22Rv1 (cell line): Measurements from ENCODE around the gene LIN28A.

ENCODE experiments used
- H3K27ac ChIP-seq: fragments of 450-650 bp; 2 replicates; pipeline ENCODE4 v1.5.1; 2017
- ZFX ChIP-seq: fragments of 450-650 bp; IDR thresholded peaks from 2 replicates; pipeline ENCODE4 v1.6.1; 2017; ENCODE audit warnings: antibody characterized with exemption, borderline replicate concordance
- TF ChIP-seq, protein P1 (sequence below): fragments of 450-650 bp; IDR thresholded peaks from 2 replicates; pipeline ENCODE4 v1.5.1; 2017; ENCODE audit warnings: mild to moderate bottlenecking

The LIN28A gene

DNA sequence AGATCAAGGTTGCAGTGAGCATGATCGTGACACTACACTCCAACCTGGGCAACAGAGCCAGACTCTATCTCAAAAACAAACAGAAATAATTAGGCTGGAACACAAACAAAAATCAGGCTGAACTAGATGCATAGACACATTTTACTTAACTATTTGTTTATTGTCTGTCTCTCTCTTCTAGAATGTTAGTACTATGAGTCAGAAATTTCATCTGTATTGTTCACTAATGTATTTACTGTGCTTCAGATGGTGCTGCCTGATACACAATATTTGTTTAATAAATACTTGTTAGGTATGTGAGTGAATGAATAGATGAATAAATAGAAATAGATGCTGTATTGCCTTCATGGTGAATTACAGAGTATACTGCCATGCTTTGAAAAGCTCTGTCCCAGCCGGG lies 6.0 kb upstream of the LIN28A start:
- H3K27ac ChIP-seq = peak overlapping the region; percentile 70
- TF ChIP-seq ZFX = no peak
- TF ChIP-seq, protein P1, sequence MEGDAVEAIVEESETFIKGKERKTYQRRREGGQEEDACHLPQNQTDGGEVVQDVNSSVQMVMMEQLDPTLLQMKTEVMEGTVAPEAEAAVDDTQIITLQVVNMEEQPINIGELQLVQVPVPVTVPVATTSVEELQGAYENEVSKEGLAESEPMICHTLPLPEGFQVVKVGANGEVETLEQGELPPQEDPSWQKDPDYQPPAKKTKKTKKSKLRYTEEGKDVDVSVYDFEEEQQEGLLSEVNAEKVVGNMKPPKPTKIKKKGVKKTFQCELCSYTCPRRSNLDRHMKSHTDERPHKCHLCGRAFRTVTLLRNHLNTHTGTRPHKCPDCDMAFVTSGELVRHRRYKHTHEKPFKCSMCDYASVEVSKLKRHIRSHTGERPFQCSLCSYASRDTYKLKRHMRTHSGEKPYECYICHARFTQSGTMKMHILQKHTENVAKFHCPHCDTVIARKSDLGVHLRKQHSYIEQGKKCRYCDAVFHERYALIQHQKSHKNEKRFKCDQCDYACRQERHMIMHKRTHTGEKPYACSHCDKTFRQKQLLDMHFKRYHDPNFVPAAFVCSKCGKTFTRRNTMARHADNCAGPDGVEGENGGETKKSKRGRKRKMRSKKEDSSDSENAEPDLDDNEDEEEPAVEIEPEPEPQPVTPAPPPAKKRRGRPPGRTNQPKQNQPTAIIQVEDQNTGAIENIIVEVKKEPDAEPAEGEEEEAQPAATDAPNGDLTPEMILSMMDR = no peak

DNA sequence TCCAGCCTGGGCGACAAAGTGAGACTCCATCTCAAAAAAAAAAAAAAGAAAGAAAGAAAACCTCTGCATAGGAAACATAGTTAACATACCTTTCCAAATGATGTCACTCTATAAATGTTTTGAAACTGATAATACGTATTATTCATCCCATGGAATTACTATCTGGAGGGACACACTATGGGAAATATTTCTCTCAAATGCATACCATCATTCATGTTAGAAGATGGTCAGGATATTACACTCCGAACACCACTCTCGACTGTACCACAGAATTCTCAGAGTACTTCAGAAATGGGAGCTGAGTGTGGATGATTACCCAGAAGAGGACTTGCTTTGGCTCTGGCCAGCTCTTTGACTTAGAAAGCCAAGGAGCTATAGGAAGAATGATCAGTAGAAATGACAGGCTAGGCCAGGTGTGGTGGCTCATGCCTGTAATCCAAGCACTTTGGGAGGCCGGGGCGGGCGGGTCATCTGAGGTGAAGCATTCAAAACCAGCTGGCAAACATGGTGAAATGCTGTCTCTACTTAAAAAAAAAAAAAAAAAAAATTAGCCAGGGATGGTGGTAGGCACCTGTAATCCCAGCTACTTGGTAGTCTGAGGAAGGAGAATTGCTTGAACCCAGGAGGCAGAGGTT lies 5.2 kb upstream of the LIN28A start:
- TF ChIP-seq ZFX = no peak
- TF ChIP-seq, protein P1 = no peak
- H3K27ac ChIP-seq = peak overlapping the region; percentile 70

DNA sequence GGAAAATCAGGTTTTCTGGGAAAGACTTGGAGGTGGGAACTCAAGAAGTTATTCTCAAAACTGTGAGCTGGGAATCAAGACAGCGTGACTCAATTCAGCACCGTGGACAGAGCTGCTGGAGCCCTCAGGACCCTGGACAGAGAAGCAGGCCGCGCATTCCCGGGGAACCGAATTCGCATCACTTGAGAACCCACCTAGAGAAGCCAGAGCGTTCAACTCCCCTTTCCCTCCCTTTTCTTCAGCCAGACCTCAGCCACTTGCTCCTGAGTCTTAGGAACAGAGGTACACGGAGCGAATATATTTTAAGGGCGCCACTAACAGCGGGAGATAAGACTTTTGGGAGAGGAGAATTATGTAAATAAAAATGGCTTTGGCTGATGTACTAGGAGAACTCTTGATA lies 2.0 kb upstream of the LIN28A start:
- TF ChIP-seq, protein P1 = no peak
- no peak for TF ChIP-seq ZFX
- no peak overlapping the region for H3K27ac ChIP-seq

DNA sequence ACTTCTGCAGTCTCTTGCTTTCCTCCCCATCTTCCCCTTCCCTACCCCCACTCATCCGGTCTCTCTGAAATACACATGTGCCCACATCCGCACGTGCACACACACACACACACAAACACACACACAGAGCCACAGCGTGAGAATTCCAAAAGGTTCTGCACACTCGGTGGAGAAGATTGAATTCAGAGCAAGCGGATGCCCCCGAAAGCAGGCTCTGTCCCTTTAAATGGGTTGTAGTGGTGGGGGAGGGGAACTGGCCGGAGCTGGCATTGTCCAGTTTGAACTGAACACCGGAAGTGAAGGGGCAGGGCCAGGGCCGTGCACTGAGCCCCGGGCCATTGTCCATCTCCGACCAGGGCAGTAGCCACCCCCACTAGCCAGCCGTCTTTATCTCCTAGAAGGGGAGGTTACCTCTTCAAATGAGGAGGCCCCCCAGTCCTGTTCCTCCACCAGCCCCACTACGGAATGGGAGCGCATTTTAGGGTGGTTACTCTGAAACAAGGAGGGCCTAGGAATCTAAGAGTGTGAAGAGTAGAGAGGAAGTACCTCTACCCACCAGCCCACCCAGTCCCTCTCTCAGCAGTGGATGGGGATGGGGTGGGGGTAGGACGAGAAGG lies 1.3 kb upstream of the LIN28A start:
- TF ChIP-seq, protein P1 = no peak
- TF ChIP-seq ZFX = no peak
- H3K27ac ChIP-seq = peak overlapping the region; percentile 45

DNA sequence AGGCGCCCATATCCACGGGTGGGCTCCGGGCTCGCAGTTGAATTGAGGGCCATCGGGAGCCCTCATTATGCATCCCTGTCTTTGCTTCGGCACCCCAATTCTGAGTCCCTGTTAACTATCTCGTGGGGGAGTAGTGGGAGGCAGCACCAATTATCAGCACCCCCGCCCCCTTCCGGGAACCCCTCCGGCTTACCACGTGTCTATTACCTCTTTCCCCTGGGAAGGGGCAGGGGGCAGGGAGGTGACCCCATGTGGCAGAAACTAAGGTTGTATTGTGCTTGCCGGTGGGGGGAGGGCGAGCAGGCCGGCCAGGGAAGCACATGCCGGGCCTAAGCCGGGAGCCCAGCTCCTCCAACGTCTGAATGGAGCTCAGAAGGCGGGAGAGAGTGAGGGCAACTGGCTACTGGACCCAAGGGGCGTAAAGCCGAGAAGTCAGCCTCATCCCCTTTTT lies 1.0 kb downstream of the LIN28A start:
- TF ChIP-seq ZFX = no peak
- TF ChIP-seq, protein P1 = no peak
- H3K27ac ChIP-seq = no peak overlapping the region

DNA sequence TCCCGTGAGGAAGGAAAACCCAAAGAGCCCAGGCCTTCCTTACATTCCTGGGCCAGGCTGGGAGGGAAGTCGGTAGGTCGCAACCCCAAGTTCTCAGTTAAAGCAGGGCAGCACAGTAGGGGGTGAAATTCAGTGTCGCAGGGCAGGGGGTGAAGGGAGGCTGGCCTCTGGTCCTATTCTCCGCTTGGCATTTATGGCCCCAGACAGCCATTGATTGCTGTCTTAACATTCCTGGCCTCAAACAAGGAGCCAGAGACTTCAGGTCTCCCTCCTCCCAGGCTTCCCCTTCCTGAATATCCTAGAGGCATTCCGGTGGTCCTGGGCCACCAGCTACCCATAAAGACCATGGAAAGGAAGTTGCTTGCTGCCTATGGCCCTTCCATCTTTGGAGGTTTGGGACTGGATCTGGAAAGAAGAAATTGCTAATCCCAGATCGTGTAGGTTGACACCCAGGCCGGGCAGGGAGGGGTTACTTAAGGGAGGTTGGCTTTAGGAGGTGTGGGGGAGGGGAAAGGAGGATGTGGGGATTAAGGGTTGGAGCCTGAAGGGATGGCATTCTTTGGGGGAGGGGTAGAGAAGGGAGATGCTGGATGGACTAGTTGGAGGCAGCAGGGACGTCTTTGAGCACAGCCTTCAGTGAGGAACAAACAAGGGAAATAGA lies 1.7 kb downstream of the LIN28A start:
- TF ChIP-seq, protein P1 = no peak
- no peak for TF ChIP-seq ZFX
- H3K27ac ChIP-seq = no peak overlapping the region

DNA sequence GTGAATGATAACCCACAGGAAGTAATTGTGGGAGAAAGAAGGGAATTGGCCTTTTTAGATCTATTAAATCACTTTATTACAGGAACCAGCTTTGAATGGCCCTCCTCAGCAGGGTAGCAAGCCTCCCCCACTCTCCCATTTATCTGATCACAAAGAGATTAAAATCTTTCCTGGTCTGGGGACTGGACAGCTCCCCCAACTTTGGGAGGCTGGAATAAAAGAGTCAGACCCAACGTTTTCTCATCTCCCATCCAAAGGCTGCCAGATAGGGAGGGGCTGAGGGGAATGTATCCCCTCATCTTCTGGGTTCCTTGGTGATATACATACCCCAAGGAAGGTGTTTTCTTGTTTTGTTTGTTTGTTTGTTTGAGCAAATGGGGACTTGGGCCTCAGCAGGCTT lies 2.4 kb downstream of the LIN28A start:
- TF ChIP-seq, protein P1 = no peak
- no peak for TF ChIP-seq ZFX
- H3K27ac ChIP-seq = no peak overlapping the region
